Breast epithelium (tissue), 4 donors: ENCODE data around the gene TFCP2L1. TPM values are rescaled to one million over a fixed set of nuclear protein-coding genes. Genes with fewer than 3 reads are reported as not detected.

Experiments used
- DNase-seq, 2 donors: peaks; one replicate each; pipeline ENCODE4 v3.0.0-alpha.2; 2019; ENCODE audit warnings: low spot score in 2 of 2
- H3K27ac ChIP-seq, 2 donors: fragments of 200-600 bp; sonication (generic) in 1 of 2; one replicate each; pipeline ENCODE4 v1.5.1; 2016 to 2019; ENCODE audit warnings: mild to moderate bottlenecking in 1 of 2
- H3K27me3 ChIP-seq, 2 donors: fragments of 200-600 bp; sonication (generic) in 1 of 2; one replicate each; pipeline versions ENCODE4 v1.5.1 to v1.6.0; 2017 to 2019; ENCODE audit warnings: control low read depth in 1 of 2, mild to moderate bottlenecking in 1 of 2
- H3K36me3 ChIP-seq: fragments of 200-600 bp; one replicate; pipeline ENCODE4 v1.5.1; 2019
- H3K4me1 ChIP-seq, 2 donors: fragments of 200-600 bp; sonication (generic); one replicate each; pipeline ENCODE4 v1.5.1; 2016 to 2019; ENCODE audit warnings: control low read depth in 1 of 2
- H3K4me3 ChIP-seq, 3 donors: fragments of 200-600 bp; sonication (generic); 1 replicate in 2 of 3; 2 replicates in 1 of 3; pipeline ENCODE4 v1.5.1; 2016 to 2019; ENCODE audit warnings: mild to moderate bottlenecking in 3 of 3, moderate library complexity in 2 of 3
- H3K9me3 ChIP-seq, 2 donors: fragments of 200-600 bp; sonication (generic) in 1 of 2; one replicate each; pipeline ENCODE4 v1.5.1; 2016 to 2019; ENCODE audit warnings: control low read depth in 1 of 2
- CTCF ChIP-seq, 3 donors: fragments of 450-650 bp; IDR thresholded peaks; one replicate each; pipeline ENCODE4 v1.5.1; 2016 to 2017; ENCODE audit warnings: antibody characterized with exemption in 3 of 3, mild to moderate bottlenecking in 3 of 3, moderate library complexity in 3 of 3
- POLR2A ChIP-seq: fragments of 450-650 bp; IDR thresholded peaks from one replicate; pipeline ENCODE4 v1.6.1; 2016; ENCODE audit warnings: antibody characterized with exemption, mild to moderate bottlenecking, moderate library complexity
- POLR2AphosphoS5 ChIP-seq, 3 donors: sonication (generic); formaldehyde crosslinking; IDR thresholded peaks; one replicate each; pipeline ENCODE4 v1.6.1; 2017; ENCODE audit warnings: antibody characterized with exemption in 3 of 3
- intact Hi-C: fragments of 100-400 bp; cut with DNase I; formaldehyde crosslinking; loops from one replicate; pipeline ENCODE4 v1.15.1; 2023; ENCODE audit warnings: low total_unique reads
- total RNA-seq, 3 donors: library from RNA; depleted of rRNA; stranded (reverse); fragments of >200 nt; gene quantifications; one replicate each; pipeline ENCODE4 v1.1.0, GENCODE V29; 2016

The TFCP2L1 gene
- total RNA-seq, 3 donors from 2014 or later = 7.5 to 90.3 (median 8.3) TPM

- TF ChIP-seq CTCF (IDR thresholded peaks at IDR 0.05) = no peak
- no peak for TF ChIP-seq POLR2AphosphoS5 (IDR thresholded peaks at IDR 0.05)
- TF ChIP-seq POLR2A = no peak
- intact Hi-C loops = loop anchor here (5.0 kb wide), 1 partner anchor 923 kb away; no protein-coding TSS in a partner anchor
- Histone ChIP-seq H3K4me1 (no peaks in the 10 kb centered on the region), H3K27ac (no peak overlapping the region), H3K36me3 (no peaks in the 10 kb centered on the region), H3K4me3 (no peak overlapping the region), H3K27me3 (no peaks in the 10 kb centered on the region), H3K9me3 (no peaks in the 10 kb centered on the region)
- DNase-seq = no peak
Observed at GRCh38 chr2:121219866-121220265, 65.1 kb downstream of the TFCP2L1 start.

GRCh38 chr2:121218386-121218938 is 66.5 kb downstream of the TFCP2L1 start:
- Histone ChIP-seq H3K36me3 (no peaks in the 10 kb centered on the region), H3K27ac (no peak overlapping the region), H3K9me3 (no peaks in the 10 kb centered on the region), H3K4me3 (no peak overlapping the region), H3K27me3 (no peaks in the 10 kb centered on the region), H3K4me1 (no peaks in the 10 kb centered on the region)
- intact Hi-C loops = no loop called here
- no peak for DNase-seq
- no peak for TF ChIP-seq CTCF (IDR thresholded peaks at IDR 0.05)
- TF ChIP-seq POLR2AphosphoS5 (IDR thresholded peaks at IDR 0.05) = peak in 1 of 3 donors; percentile 12
- no peak for TF ChIP-seq POLR2A

GRCh38 chr2:121217627-121218026 is 67.4 kb downstream of the TFCP2L1 start:
- Histone ChIP-seq H3K4me3 (no peak overlapping the region), H3K36me3 (no peaks in the 10 kb centered on the region), H3K4me1 (no peaks in the 10 kb centered on the region), H3K27me3 (no peaks in the 10 kb centered on the region), H3K9me3 (no peaks in the 10 kb centered on the region), H3K27ac (no peak overlapping the region)
- intact Hi-C loops = no loop called here
- DNase-seq = no peak
- TF ChIP-seq POLR2AphosphoS5 (IDR thresholded peaks at IDR 0.05) (no peak), CTCF (IDR thresholded peaks at IDR 0.05) (no peak), POLR2A (no peak)

- Histone ChIP-seq H3K4me1 (no peaks in the 10 kb centered on the region), H3K4me3 (no peak overlapping the region), H3K9me3 (no peaks in the 10 kb centered on the region), H3K36me3 (no peaks in the 10 kb centered on the region), H3K27me3 (no peaks in the 10 kb centered on the region), H3K27ac (no peak overlapping the region)
- intact Hi-C loops = no loop called here
- no peak for DNase-seq
- TF ChIP-seq CTCF (IDR thresholded peaks at IDR 0.05) = no peak
- TF ChIP-seq POLR2AphosphoS5 (IDR thresholded peaks at IDR 0.05) = no peak
- TF ChIP-seq POLR2A = no peak
Observed at GRCh38 chr2:121214296-121214695, 70.7 kb downstream of the TFCP2L1 start.

GRCh38 chr2:121213386-121213785 is 71.6 kb downstream of the TFCP2L1 start:
- intact Hi-C loops = no loop called here
- Histone ChIP-seq H3K4me3 (no peak overlapping the region), H3K27ac (no peak overlapping the region), H3K4me1 (no peaks in the 10 kb centered on the region), H3K27me3 (no peaks in the 10 kb centered on the region), H3K9me3 (no peaks in the 10 kb centered on the region), H3K36me3 (no peaks in the 10 kb centered on the region)
- TF ChIP-seq CTCF (IDR thresholded peaks at IDR 0.05) (no peak), POLR2AphosphoS5 (IDR thresholded peaks at IDR 0.05) (no peak), POLR2A (no peak)
- no peak for DNase-seq
